Kidney (tissue), 22 donors: ENCODE measurements around the gene OR4M1. TPM values are rescaled to one million over a fixed set of nuclear protein-coding genes. Genes with fewer than 3 reads are reported as not detected.
"Not testable (repeated sequence)": the region's sequence is repeated elsewhere in the genome, so short reads cannot be mapped to it uniquely, and the experiment has no call there.

Experiments used
- DNase-seq, 5 donors: peaks; one replicate each; pipeline ENCODE4 v3.0.0-alpha.2; 2013 to 2020
- FAIRE-seq: peaks from 2 replicates; lab custom pipeline; 2012; peaks lifted over from hg19 to GRCh38; lab: Jason Lieb, UNC
- H3K27ac ChIP-seq, 2 donors: one replicate each; pipeline ENCODE4 v1.7.0; 2013; ENCODE audit warnings: low read depth in 2 of 2, low read length in 2 of 2, inconsistent platforms in 1 of 2
- H3K27me3 ChIP-seq: one replicate; pipeline ENCODE4 v1.7.1; 2013; ENCODE audit warnings: low read length, inconsistent platforms; ENCODE audit not compliant: control insufficient read depth, insufficient read depth
- H3K36me3 ChIP-seq, 3 donors: one replicate each; pipeline versions ENCODE4 v1.7.0 to v1.7.1; 2013; ENCODE audit warnings: low read length in 3 of 3, control low read depth in 1 of 3, inconsistent platforms in 1 of 3; ENCODE audit not compliant: insufficient read depth in 3 of 3, control insufficient read depth in 2 of 3
- H3K4me1 ChIP-seq, 3 donors: one replicate each; pipeline versions ENCODE4 v1.7.0 to v1.7.1; 2013; ENCODE audit warnings: low read length in 3 of 3, inconsistent platforms in 1 of 3, low read depth in 1 of 3; ENCODE audit not compliant: control insufficient read depth in 2 of 3, insufficient read depth in 2 of 3
- H3K4me3 ChIP-seq, 3 donors: one replicate each; pipeline versions ENCODE4 v1.7.0 to v1.8.1; 2013; ENCODE audit warnings: low read length in 3 of 3, control low read depth in 1 of 3, inconsistent platforms in 1 of 3
- H3K9ac ChIP-seq, 3 donors: one replicate each; pipeline versions ENCODE4 v1.7.0 to v1.7.1; 2013; ENCODE audit warnings: low read length in 3 of 3, control low read depth in 1 of 3, inconsistent platforms in 1 of 3
- H3K9me3 ChIP-seq, 3 donors: one replicate each; pipeline versions ENCODE4 v1.7.0 to v1.7.1; 2013; ENCODE audit warnings: low read length in 3 of 3, control low read depth in 1 of 3, inconsistent platforms in 1 of 3; ENCODE audit not compliant: control insufficient read depth in 2 of 3, insufficient read depth in 1 of 3
- intact Hi-C: fragments of 100-400 bp; cut with DNase I; formaldehyde crosslinking; loops from one replicate; pipeline ENCODE4 v1.11.1; 2022
- long read RNA-seq, 10 donors: library from polyadenylated mRNA in 1 of 10; unstranded in 1 of 10; transcript quantifications; one replicate each; pipeline ENCODE4 v2.0.0 and lab custom pipeline, GENCODE V29; 2021 to 2026
- polyA plus RNA-seq: library from polyadenylated mRNA; stranded (reverse); fragments of 350-450 nt; fragmentation: Illumina TruSeq; extraction: RNeasy Lipid Tissue Mini Kit (QIAGEN cat#74804); gene quantifications from one replicate; pipeline ENCODE4 v1.2.3, GENCODE V29; 2014; ENCODE audit warnings: low read depth, low replicate concordance; ENCODE audit not compliant: insufficient read depth
- total RNA-seq: library from RNA; stranded (reverse); fragmentation: NEBNext Ultra II Directional; extraction: Animal tissue kit (Norgen Biotek cat#: 25700); gene quantifications from one replicate; pipeline ENCODE4 v1.2.1, GENCODE V29; 2021
- TF ChIP-seq, protein P1 (sequence below): IDR thresholded peaks from 3 replicates; pipeline ENCODE4 v1.5.1; 2012; ENCODE audit warnings: mild to moderate bottlenecking, moderate library complexity, borderline replicate concordance; ENCODE audit not compliant: insufficient read depth; ENCODE audit errors: extremely low read depth
- donor health status: control.
- donor health status: control.
- donor health status: control.
- donor health status: control.
- donor health status: control.
- donor health status: DM: yes; HTN: yes; CAD: no.
- donor health status: Normal renal cell carcinoma (clear cell type).

OR4M1 gene, protein sequence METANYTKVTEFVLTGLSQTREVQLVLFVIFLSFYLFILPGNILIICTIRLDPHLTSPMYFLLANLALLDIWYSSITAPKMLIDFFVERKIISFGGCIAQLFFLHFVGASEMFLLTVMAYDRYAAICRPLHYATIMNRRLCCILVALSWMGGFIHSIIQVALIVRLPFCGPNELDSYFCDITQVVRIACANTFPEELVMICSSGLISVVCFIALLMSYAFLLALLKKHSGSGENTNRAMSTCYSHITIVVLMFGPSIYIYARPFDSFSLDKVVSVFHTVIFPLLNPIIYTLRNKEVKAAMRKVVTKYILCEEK
- total RNA-seq (not detected), polyA plus RNA-seq (not detected)
- long read RNA-seq, donor 1, result 0 reads
- long read RNA-seq, donor 2, result 0 reads
- long read RNA-seq, donor 3, result 0 reads
- long read RNA-seq, donor 4, result 0 reads
- long read RNA-seq, donor 5, result 0 reads
- long read RNA-seq, donor 6, result 0 reads
- long read RNA-seq, donor 7, result 0 reads
- long read RNA-seq, donor 8, result 0 reads
- long read RNA-seq, donor 9, result 0 reads
- long read RNA-seq, donor 10, result 0 reads

DNA sequence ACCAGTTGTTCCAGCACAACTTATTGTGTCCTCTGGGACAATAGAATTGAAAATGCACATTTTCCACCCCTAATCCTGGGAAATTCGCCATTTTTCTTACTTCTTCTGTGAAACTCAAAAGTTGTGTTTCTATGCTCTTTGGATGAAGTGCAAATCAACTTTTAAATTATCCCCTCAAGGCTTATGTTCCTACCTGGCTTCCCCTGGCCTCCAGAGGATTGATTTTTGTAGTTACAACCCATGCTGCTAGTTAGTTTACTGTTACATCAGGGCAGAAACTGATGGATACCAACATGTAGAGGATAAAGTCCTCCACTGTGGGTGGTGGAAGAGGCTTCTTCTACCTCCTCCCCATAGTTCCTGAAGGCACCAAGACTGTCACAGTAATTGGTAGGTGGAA lies at the start of gene OR4M1:
OR4M1 (plus strand) TSS at position 301 of the 400 bp plus-strand sequence. CDS start 6,819 bp downstream, outside the sequence.
- intact Hi-C loops, H3K36me3 ChIP-seq, H3K9ac ChIP-seq, DNase-seq, H3K4me3 ChIP-seq, H3K9me3 ChIP-seq, H3K27ac ChIP-seq, H3K27me3 ChIP-seq, H3K4me1 ChIP-seq, FAIRE-seq: not testable (repeated sequence)

DNA sequence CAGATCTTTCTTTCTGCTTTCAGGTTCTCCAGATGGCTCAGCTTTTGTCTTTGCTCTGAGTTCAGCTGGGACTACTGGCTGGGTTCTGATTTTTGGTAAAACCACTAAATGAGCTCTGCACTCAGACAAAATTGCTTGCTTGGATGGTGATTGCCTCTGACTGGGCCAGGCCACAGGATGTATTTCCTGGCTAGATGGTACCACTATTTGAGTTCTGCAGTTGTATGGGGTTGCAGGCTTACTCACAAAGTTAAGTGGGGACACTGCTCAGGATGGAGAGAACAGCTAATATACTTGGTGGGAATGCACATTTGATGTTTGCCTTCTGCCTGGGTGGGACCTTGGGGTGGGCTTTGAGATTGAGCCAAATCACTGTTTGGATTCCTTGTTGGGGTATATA lies 43.9 kb upstream of the OR4M1 start:
- Histone ChIP-seq H3K4me1 (no peaks in the 10 kb centered on the region), H3K9me3 (peaks cover 2 to 9% (median 2%) of the 10 kb centered on the region in 3 donors), H3K27me3 (no peaks in the 10 kb centered on the region), H3K9ac (no peak overlapping the region), H3K27ac (no peak overlapping the region), H3K36me3 (no peaks in the 10 kb centered on the region), H3K4me3 (no peak overlapping the region)
- TF ChIP-seq, protein P1, sequence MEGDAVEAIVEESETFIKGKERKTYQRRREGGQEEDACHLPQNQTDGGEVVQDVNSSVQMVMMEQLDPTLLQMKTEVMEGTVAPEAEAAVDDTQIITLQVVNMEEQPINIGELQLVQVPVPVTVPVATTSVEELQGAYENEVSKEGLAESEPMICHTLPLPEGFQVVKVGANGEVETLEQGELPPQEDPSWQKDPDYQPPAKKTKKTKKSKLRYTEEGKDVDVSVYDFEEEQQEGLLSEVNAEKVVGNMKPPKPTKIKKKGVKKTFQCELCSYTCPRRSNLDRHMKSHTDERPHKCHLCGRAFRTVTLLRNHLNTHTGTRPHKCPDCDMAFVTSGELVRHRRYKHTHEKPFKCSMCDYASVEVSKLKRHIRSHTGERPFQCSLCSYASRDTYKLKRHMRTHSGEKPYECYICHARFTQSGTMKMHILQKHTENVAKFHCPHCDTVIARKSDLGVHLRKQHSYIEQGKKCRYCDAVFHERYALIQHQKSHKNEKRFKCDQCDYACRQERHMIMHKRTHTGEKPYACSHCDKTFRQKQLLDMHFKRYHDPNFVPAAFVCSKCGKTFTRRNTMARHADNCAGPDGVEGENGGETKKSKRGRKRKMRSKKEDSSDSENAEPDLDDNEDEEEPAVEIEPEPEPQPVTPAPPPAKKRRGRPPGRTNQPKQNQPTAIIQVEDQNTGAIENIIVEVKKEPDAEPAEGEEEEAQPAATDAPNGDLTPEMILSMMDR, result no peak
- DNase-seq (no peak), FAIRE-seq (no peak)
- intact Hi-C loops, result no loop called here

DNA sequence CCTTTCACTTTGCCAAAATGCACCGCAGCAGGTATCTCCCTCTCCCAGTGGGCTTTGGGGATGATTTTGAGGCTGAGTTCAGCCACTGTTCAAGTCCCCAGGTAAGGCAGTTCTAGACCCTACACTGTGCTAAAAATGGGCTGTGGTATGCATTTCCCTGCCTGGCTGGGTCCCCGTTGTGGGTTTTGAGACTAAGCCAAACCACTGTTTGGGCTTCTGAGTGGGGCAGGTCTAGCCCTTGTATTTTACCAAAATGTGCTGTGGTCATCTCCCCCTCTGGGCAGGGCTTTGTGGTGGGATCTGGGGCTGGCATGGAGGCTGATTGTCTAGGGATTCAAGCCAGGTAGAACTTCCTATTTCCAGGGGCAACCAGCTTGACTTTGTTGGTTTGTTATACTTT lies 43.5 kb upstream of the OR4M1 start:
- H3K27me3 ChIP-seq, result no peaks in the 10 kb centered on the region
- TF ChIP-seq, protein P1, result no peak
- H3K9me3 ChIP-seq, result peaks cover 2 to 9% (median 2%) of the 10 kb centered on the region in 3 donors
- no peak overlapping the region for H3K4me3 ChIP-seq
- no peaks in the 10 kb centered on the region for H3K4me1 ChIP-seq
- FAIRE-seq (no peak), DNase-seq (peak in 1 of 5 donors; percentile 9)
- H3K27ac ChIP-seq, result no peak overlapping the region
- H3K9ac ChIP-seq, result no peak overlapping the region
- intact Hi-C loops, result no loop called here
- H3K36me3 ChIP-seq, result no peaks in the 10 kb centered on the region

DNA sequence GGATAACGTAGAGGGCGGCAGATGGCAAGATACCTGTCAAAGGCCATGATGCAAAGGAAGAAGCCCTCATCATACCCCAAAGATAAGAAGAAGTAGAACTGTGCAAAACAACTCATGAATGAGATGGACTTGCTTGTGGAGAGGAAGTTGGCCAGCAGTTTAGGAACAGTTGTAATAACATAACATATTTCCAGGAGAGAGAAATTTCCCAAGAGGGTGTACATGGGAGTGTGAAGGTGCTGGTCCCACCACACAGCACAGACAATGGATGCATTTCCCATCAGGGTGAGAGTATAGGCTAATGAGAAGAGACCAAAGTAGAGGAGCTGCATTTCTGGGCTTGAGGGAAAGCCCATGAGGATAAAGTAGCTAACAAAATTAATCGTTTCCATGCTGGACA lies 39.4 kb upstream of the OR4M1 start:
- H3K27me3 ChIP-seq, FAIRE-seq, H3K27ac ChIP-seq, H3K36me3 ChIP-seq, DNase-seq, H3K4me3 ChIP-seq, H3K9ac ChIP-seq, intact Hi-C loops, H3K4me1 ChIP-seq, H3K9me3 ChIP-seq: not testable (repeated sequence)
